ENCODE data around the gene STK11. TPM values are rescaled to one million over a fixed set of nuclear protein-coding genes. Genes with fewer than 3 reads are reported as not detected.

STK11 gene
- total and polyA plus RNA-seq, 4 donors: 35.4 to 66.6 (median 58.8) TPM

GRCh38 chr19:1162404-1163282, 42.9 kb upstream of the STK11 start:
- Histone ChIP-seq H3K9me3 (ENCODE audit: control insufficient read depth, insufficient read depth, low read length) (no peaks in the 10 kb centered on the region), H3K27ac (ENCODE audit: low read depth, low read length) (no peak overlapping the region), H3K36me3 (ENCODE audit: control insufficient read depth, insufficient read depth, low read length) (peaks cover 70% of the 10 kb centered on the region), H3K4me3 (ENCODE audit: low read depth, low read length) (no peak overlapping the region), H3K4me1 (ENCODE audit: control insufficient read depth, insufficient read depth, low read length) (peaks cover 10% of the 10 kb centered on the region), H3K27me3 (ENCODE audit: control insufficient read depth, insufficient read depth, low read length) (no peaks in the 10 kb centered on the region)
- DNase-seq (ENCODE audit: low read depth in 4 of 6, low spot score in 6 of 6): no peak
- 89% methylated on average over 22 of the region's 26 CpGs for WGBS (ENCODE audit: insufficient coverage)

- no peak overlapping the region for H3K4me3 ChIP-seq (ENCODE audit: low read depth, low read length)
- no peak overlapping the region for H3K27ac ChIP-seq (ENCODE audit: low read depth, low read length)
- WGBS (ENCODE audit: insufficient coverage): 90% methylated on average over 38 of the region's 41 CpGs
- H3K4me1 ChIP-seq (ENCODE audit: control insufficient read depth, insufficient read depth, low read length): peaks cover 18% of the 10 kb centered on the region
- no peaks in the 10 kb centered on the region for H3K9me3 ChIP-seq (ENCODE audit: control insufficient read depth, insufficient read depth, low read length)
- no peaks in the 10 kb centered on the region for H3K27me3 ChIP-seq (ENCODE audit: control insufficient read depth, insufficient read depth, low read length)
- DNase-seq (ENCODE audit: low read depth in 4 of 6, low spot score in 6 of 6): no peak
- peaks cover 71% of the 10 kb centered on the region for H3K36me3 ChIP-seq (ENCODE audit: control insufficient read depth, insufficient read depth, low read length)
Measured at GRCh38 chr19:1163283-1163933, 42.2 kb upstream of the STK11 start.

- DNase-seq (ENCODE audit: low read depth in 4 of 6, low spot score in 6 of 6): no peak
- no peaks in the 10 kb centered on the region for H3K9me3 ChIP-seq (ENCODE audit: control insufficient read depth, insufficient read depth, low read length)
- peaks cover 71% of the 10 kb centered on the region for H3K36me3 ChIP-seq (ENCODE audit: control insufficient read depth, insufficient read depth, low read length)
- H3K27ac ChIP-seq (ENCODE audit: low read depth, low read length): no peak overlapping the region
- H3K27me3 ChIP-seq (ENCODE audit: control insufficient read depth, insufficient read depth, low read length): no peaks in the 10 kb centered on the region
- WGBS (ENCODE audit: insufficient coverage): 89% methylated on average over 15 of the region's 20 CpGs
- peaks cover 25% of the 10 kb centered on the region for H3K4me1 ChIP-seq (ENCODE audit: control insufficient read depth, insufficient read depth, low read length)
- H3K4me3 ChIP-seq (ENCODE audit: low read depth, low read length): no peak overlapping the region
Measured at GRCh38 chr19:1163934-1164683, 41.5 kb upstream of the STK11 start.

- H3K27ac ChIP-seq (ENCODE audit: low read depth, low read length): no peak overlapping the region
- H3K9me3 ChIP-seq (ENCODE audit: control insufficient read depth, insufficient read depth, low read length): no peaks in the 10 kb centered on the region
- peaks cover 33% of the 10 kb centered on the region for H3K4me1 ChIP-seq (ENCODE audit: control insufficient read depth, insufficient read depth, low read length)
- no peak for DNase-seq (ENCODE audit: low read depth in 4 of 6, low spot score in 6 of 6)
- peaks cover 73% of the 10 kb centered on the region for H3K36me3 ChIP-seq (ENCODE audit: control insufficient read depth, insufficient read depth, low read length)
- 79% methylated on average over 21 of the region's 21 CpGs for WGBS (ENCODE audit: insufficient coverage)
- H3K4me3 ChIP-seq (ENCODE audit: low read depth, low read length): no peak overlapping the region
- H3K27me3 ChIP-seq (ENCODE audit: control insufficient read depth, insufficient read depth, low read length): no peaks in the 10 kb centered on the region
Measured at GRCh38 chr19:1164684-1165531, 40.7 kb upstream of the STK11 start.

GRCh38 chr19:1166872-1167573, 38.6 kb upstream of the STK11 start:
- DNase-seq (ENCODE audit: low read depth in 4 of 6, low spot score in 6 of 6): no peak
- no peak overlapping the region for H3K4me3 ChIP-seq (ENCODE audit: low read depth, low read length)
- 94% methylated on average over 33 of the region's 33 CpGs for WGBS (ENCODE audit: insufficient coverage)
- no peaks in the 10 kb centered on the region for H3K9me3 ChIP-seq (ENCODE audit: control insufficient read depth, insufficient read depth, low read length)
- no peaks in the 10 kb centered on the region for H3K27me3 ChIP-seq (ENCODE audit: control insufficient read depth, insufficient read depth, low read length)
- no peak overlapping the region for H3K27ac ChIP-seq (ENCODE audit: low read depth, low read length)
- peaks cover 53% of the 10 kb centered on the region for H3K4me1 ChIP-seq (ENCODE audit: control insufficient read depth, insufficient read depth, low read length)
- H3K36me3 ChIP-seq (ENCODE audit: control insufficient read depth, insufficient read depth, low read length): peaks cover 75% of the 10 kb centered on the region

- Histone ChIP-seq H3K36me3 (ENCODE audit: control insufficient read depth, insufficient read depth, low read length) (peaks cover 70% of the 10 kb centered on the region), H3K27ac (ENCODE audit: low read depth, low read length) (peak overlapping the region; percentile 81), H3K4me1 (ENCODE audit: control insufficient read depth, insufficient read depth, low read length) (peaks cover 62% of the 10 kb centered on the region), H3K9me3 (ENCODE audit: control insufficient read depth, insufficient read depth, low read length) (no peaks in the 10 kb centered on the region), H3K4me3 (ENCODE audit: low read depth, low read length) (no peak overlapping the region), H3K27me3 (ENCODE audit: control insufficient read depth, insufficient read depth, low read length) (no peaks in the 10 kb centered on the region)
- 90% methylated on average over 29 of the region's 35 CpGs for WGBS (ENCODE audit: insufficient coverage)
- DNase-seq (ENCODE audit: low read depth in 4 of 6, low spot score in 6 of 6): no peak
Measured at GRCh38 chr19:1167687-1168571, 37.6 kb upstream of the STK11 start.

GRCh38 chr19:1168572-1169410, 36.8 kb upstream of the STK11 start:
- WGBS (ENCODE audit: insufficient coverage): 74% methylated on average over 50 of the region's 50 CpGs
- Histone ChIP-seq H3K27ac (ENCODE audit: low read depth, low read length) (peak overlapping the region; percentile 81), H3K9me3 (ENCODE audit: control insufficient read depth, insufficient read depth, low read length) (no peaks in the 10 kb centered on the region), H3K27me3 (ENCODE audit: control insufficient read depth, insufficient read depth, low read length) (no peaks in the 10 kb centered on the region), H3K36me3 (ENCODE audit: control insufficient read depth, insufficient read depth, low read length) (peaks cover 63% of the 10 kb centered on the region), H3K4me3 (ENCODE audit: low read depth, low read length) (no peak overlapping the region), H3K4me1 (ENCODE audit: control insufficient read depth, insufficient read depth, low read length) (peaks cover 68% of the 10 kb centered on the region)
- no peak for DNase-seq (ENCODE audit: low read depth in 4 of 6, low spot score in 6 of 6)

Data from spinal cord (tissue), 10 donors.